HG02642 (cell line): ENCODE results near the gene RPAP3.
A peak's percentile ranks its signal among the peaks of the same experiment; 100 is the strongest.
"Not testable (repeated sequence)": the region's sequence is repeated elsewhere in the genome, so short reads cannot be mapped to it uniquely, and the experiment has no call there.

Source experiments
- ATAC-seq: cut with Tn5 transposase; IDR thresholded peaks from one replicate; pipeline ENCODE4 v1.9.1; 2021; ENCODE audit warnings: mild to moderate bottlenecking; ENCODE audit not compliant: unreplicated experiment, poor library complexity

RPAP3 gene

DNA sequence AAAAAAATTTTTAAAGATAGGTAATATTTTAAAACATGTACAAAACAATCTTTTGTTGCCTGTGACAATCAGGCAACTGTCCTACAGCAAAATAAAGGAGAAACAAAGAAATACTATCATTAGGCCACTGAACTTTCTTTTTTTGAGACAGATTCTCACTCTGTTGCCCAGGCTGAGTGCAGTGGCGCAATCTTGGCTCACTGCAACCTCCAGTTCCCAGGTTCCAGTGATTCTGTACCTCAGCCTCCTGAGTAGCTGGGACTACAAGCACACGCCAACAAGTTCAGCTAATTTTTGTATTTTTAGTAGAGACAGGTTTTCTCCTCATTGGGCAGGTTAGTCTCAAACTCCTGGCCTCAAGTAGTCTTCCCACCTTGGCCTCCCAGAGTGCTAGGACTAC lies 16.6 kb downstream of the RPAP3 start:
- ATAC-seq = no peak

DNA sequence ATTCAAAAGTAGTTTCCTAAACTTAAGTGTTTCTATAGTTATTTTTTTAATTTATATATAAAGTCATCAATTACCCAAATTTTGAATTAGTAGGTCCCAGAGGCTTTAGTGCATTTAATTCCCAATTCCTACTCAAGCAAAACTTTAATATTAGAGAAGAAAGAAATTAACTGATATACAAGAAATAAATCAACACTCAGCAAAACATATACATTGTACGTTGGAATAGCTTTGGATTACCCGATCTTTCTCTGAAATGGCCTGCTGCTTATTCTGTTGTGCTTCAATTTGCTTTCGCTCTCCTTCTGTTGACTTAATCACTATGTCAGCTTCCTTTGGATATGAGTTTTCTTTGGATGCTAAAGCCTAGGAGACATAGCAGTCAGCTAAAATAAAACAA lies 18.2 kb downstream of the RPAP3 start:
- no peak for ATAC-seq

DNA sequence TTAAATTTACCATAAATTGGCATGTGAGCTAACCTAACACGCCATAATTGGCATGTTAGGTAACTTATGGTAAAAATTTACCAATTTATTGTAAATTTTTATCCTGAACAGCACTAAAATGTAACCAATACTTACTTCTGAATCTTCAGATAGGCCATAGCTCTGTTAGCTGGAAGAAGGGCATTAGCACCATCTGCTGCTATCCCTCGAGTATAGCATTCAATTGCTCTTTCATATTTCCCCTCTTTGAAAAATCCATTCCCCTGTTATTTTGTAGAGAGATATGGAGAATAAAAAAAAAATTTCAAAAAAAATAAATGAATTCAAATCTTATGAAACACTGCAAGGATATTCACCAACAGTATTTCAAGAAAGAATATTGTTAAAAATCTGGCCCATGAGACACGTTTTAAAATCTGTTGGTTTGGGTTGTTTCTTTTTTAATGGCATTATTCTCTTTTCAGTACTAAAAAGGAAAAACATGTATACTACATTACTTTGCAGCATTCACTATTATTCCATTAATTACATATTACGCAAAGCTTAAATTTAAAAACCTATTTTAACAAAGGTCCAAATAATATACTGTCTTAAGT lies 19.1 kb downstream of the RPAP3 start:
- ATAC-seq = no peak

DNA sequence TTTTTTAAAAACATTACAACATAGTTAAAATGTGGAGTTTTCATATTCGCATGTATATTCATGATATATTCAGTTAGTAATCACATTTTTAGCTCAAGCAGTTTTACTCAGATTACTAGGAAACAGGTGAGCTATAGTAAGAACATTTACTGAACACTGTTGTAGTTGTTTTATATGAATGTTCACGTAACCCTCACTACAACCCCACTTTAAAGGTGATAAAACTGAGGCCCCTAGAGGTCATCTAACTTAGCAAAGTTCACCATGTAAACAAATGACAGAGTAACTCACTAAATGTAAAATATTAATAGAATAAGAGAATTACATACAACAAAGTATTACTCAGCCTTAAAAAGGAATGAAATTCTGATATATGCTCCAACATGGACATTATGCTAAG lies 26.0 kb downstream of the RPAP3 start:
- no peak for ATAC-seq

DNA sequence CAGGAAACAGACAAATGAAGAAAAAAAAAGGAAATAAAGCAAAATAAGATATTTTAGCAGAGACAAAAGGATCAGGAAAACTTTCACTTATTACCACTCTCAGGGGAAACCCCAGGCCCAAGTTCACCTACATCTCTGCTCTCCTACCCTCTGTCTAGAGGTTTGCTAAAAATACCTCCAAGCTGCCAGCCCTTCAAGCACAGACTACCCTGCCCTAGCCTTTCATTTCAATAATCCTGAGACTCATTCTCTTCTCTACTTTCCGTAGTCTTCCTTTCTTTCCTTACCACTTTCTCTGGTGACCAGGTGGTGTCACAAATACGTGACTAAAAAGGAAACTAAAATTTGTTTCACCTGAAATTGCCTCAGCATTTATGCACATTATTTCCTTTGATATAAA lies 33.8 kb downstream of the RPAP3 start:
- no peak for ATAC-seq

DNA sequence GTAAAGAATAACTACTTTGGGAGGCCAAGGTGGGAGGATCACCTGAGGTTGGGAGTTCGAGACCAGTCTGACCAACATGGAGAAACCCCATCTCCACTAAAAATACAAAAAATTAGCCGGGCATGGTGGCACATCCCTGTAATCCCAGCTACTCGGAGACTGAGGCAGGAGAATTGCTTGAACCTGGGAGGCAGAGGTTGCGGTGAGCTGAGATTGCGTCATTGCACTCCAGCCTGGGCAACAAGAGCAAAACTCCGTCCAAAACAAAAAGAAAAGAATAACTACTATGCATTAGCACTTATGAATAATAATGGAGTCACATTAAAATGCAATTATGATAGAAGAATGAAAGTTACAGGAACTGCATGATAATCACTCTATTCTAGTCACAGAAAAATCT lies 37.9 kb downstream of the RPAP3 start:
- not testable (repeated sequence) for ATAC-seq

DNA sequence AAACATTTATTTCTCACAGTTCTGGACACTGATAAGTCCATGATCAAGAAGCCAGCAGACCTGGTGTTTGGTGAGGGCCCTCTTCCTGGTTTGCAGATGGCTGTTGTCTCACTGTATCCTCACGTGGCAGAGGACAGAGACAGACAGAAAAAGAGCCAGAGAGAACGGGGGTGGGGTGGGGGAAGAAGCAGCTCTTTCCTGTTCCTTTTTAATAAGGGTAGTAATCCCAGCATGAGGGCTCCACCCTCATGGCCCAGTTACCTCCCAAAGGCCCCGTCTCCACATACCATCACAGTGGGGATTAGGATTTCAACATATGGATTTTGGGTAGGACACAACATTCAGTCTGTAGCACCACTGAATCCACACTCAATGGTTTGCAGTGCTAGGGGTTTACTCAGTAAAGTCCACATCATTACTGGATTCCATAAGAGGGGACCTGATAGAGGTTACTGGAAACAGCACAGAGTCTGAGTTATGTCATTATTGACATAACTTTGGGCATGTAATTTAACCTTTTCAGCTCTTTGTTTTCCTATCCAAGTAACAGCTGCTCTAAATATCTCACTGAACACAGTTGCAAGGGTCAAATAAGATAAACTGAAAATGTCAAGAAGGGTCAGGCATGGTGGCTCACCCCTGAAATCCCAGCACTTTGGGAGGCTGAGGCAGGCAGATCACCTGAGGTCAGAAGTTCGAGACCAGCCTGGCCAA lies 53.2 kb downstream of the RPAP3 start:
- no peak for ATAC-seq

DNA sequence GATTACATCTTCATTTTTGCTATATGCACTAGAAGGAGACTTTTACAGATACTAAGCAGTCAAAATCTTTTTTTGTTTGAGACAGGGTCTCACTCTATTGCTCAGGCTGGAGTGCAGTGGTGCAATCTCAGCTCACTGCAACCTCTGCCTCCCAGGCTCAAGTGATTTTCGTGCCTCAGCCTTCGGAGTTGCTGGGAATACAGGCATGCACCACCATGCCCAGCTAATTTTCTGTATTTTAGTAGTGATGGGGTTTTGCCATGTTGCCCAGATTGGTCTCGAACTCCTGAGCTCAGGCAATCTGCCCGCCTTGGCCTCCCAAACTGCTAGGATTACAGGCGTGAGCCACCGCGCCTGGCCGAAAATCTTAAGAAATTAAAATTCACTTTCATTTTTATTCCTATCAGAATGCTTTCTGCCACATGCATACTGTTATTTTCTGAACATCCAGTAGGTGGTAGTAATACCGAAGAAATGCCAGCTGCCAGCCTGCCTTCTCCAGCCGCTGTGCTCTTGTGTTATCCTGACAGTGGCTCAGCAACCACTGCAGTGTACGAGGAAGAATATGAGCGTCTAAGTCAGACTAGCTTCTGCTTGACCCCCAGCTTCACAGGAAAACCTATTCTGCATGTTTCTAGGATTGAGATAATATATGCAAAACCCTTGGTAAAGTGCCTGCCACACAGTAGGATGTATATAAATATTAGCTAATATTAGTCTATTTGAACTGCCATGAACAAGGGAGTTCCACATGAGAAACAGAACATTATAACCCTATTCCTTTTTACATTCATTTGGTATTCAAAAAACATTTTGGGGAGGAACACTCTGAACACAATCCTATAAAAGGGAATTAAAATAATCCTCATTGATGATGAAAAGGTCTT lies 54.2 kb downstream of the RPAP3 start:
- ATAC-seq = peak; percentile 86

DNA sequence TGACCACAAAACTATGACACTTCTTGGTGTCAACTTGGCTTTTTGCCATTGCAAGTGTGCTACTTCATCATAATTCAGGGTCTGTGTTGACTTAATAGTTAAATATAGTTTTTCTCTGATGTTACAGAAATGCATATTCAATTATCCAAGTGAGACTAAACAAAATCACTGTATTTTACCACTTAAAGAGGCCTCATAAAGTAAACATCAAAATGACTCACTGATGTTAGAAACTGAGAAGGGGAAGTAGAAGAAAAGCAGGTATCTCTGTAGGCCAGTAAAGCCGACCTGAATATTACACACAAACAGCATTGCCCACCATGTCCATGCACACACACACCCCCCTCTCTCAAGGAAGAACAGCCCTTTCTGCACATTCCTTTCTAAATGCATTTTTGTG lies 55.4 kb downstream of the RPAP3 start:
- ATAC-seq = peak; percentile 44

DNA sequence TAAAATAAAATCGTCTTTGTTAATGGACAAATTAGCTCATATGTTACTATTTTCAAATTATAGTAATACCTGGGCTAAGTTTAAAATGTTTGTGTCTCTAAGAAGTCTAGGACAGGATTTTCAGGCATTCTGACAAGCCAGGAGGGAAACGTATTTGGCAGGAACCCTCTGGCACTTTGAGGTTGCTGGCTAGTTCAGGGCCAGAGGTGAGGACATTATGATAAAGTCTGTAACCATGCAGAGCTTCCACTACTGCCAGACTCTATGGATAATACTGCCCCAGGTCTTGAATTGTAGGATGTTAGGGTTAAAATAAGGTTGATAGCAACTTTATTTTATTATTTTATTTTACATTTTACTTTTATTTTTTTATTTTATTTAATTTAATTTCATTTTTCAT lies 56.4 kb downstream of the RPAP3 start:
- ATAC-seq = no peak

DNA sequence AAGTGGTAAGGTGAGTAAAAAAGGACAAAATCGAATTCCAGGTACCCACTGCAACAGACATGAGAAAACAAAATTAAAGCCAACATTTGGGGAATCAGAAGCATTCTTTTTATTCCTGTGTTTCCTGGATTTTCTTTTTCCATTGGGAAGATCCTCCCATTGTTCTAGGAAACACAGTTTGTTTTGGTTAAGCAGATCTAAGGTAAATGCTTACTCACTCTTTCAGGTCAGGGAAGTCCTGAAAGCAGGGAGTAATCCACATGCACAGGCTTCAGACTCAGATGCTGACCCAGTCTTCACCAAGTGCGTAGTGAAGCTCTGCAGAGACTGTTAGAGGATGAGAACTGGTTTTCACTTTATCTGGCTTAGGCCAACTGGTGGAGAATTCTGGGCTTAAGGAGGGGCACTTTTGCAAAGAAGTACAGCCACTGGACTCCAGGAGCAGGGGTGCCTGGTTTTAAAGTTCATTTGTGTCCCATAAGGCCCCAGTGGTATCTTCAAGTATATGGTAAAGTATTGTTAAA lies 57.7 kb downstream of the RPAP3 start:
- no peak for ATAC-seq

DNA sequence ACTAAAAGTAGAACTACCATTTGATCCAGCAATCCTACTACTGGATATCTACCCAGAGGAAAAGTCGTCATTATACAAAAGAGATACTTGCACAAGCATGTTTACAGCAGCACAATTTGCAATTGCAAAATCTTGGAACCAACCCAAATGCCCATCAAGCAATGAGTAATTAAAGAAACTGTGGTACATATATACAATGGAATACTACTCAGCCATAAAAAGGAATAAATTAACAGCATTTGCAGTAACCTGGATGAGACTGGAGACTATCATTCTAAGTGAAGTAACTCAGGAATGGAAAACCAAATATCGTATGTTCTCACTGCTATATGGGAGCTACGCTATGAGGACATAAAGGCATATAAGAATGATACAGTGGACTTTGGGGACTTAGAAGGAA lies 63.5 kb downstream of the RPAP3 start:
- ATAC-seq = not testable (repeated sequence)

DNA sequence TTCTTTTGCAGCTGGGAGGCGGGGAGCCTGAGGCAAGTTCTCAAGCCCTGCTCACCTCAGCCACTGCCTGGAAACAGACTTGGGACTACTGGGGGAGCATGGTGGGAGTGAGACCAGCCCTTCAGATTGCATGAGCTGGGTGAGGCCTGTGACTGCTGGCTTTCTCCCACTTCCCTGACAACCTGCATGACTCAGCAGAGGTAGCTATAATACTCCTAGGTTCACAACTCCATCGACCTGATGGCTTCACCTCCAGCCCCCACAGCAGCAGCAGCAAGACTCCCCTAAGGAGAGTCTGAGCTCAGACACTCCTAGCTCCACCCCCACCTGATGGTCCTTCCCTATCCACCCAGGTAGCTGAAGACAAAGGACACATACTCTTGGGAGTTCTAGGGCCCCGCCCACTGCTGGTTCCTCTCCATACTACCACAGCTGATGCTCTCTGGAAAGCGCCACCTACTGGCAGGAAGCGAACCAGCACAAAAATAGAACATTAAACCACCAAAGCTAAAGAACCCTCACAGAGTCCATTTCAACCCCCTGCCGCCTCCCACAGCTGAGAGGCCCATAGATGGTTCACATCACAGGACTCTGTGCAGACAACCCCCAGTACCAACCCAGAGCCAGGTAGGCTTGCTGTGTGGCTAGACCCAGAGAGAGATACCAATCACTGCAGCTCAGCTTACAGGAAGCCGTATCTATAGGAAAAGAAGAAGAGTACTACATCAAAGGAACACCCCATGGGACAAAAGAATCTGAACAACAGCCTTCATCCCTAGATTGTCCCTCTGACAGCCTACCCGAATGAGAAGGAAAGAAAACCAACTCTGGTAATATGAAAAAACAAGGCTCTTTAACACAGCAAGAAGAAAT lies 68.7 kb downstream of the RPAP3 start:
- ATAC-seq = no peak

DNA sequence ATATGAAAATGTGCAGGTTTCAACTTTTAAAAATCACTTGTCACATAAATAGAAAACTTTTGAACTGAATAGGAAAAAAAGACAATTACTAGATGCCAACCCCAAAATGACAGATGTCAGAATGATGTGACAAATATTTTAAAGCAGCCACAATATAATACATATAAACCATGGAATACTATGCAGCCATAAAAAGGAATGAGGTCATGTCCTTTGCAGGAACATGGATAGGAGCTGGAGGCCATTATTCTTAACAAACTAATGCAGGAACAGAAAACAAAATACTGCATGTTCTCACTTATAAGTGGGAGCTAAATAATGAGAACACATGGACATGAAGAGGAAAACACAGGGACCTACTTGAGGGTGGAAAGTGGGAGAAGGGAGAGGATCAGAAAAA lies 70.1 kb downstream of the RPAP3 start:
- not testable (repeated sequence) for ATAC-seq

DNA sequence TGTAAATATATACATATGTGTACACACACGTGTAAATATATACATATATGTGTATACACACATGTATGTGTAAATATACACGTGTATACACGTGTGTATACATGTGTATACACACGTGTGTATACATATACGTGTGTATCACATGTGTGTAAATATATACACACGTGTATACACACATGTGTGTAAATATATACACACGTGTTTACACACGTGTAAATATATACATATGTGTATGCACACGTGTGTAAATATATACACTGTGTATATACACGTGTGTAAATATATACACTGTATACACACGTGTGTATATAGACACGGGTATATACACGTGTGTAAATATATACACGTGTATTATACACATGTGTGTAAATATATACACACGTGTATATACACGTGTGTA lies 71.7 kb downstream of the RPAP3 start:
- ATAC-seq = no peak

DNA sequence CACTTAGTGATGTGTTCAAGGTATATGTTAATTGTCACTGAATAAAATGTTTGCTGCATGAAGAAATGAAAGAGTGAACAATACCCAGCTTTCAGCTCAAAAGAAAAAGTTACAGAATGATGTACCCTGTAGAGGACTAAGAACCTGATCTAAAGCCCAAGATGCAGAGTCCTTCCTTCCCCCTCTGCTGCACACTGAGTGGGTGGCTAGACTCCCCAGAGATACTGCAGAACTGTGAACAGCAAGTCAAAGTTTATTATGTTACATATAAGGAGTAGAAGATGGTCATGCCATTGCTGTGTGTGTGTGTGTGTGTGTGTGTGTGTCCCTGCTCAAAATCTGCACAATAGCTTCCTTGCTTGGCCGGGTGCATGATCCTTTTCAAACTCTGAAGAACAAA lies 83.9 kb downstream of the RPAP3 start:
- ATAC-seq = no peak

DNA sequence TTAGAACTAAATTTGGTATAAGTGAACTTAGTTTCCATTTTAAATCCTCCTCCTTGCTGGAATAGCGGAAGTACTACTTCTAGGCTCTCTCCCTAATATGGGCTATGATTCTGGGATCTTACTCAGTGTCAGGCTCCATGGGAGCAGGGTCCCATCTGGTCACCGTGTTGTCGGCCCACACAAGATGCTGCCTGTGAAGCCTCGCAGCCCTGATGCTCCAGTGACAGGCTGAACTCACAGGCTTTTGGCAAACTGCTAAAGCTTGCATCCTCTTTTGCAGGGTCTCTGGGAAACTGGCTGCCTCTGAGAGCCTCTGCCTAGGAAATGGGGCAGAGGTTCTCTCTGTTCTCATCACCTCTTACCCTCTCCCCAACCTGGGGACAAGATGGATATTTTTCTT lies 88.4 kb downstream of the RPAP3 start:
- ATAC-seq = no peak

DNA sequence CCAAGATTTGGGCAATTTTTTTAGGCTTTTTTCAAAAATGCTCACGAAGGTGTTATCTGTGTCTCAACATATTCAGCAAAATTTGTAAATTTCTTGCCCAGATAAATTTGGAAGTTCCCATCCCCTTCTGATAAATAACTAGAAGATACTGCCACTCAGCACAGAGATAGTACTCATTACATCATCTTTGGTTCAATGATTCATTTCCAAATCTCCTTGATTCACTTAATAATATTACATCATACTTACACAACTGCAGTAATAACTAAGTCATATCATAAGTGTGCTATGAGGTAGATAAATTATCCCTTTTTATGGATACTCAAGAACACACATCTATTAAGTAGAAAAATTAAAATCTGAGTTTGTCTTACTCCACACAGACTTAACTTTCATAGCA lies 89.4 kb downstream of the RPAP3 start:
- ATAC-seq = no peak

DNA sequence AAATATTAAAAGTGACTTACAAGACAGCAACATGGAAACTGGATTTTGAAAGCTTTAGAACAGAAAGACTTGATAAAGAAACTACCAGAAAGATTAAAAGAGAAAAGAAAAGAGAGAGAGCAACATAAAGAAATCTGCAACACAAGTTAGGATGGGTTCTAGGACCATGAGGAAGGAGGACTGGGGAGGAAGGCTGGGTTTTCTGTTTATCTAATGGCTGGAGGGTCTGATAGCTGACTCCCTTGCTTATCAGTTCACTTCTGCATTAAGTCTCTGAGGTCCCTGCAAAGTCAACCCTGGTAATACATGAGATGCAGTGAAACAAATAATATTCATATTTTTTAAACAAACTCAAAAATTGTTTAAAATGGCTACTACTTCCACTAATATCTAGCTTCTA lies 90.1 kb downstream of the RPAP3 start:
- ATAC-seq = no peak

DNA sequence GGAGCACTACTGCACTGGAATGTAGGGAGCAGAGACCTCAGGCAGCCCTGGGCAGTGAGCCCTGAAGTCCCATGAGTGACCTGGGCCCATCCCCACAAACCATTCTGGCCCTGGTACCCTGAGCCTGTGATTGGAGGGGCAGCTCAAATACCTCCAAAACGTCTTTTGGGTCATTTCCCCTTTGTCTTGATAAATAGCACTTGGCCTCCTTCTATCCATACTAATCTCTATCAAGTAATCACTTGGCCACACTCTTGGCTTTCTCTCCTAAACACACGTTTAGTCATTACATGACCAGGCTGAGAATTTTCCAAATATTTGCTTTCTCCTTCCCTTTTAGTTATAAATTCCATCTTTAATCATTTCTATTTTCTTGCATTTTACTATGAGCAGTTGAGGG lies 91.3 kb downstream of the RPAP3 start:
- no peak for ATAC-seq
